A549 (cell line): ENCODE results near the gene CXADR. TPM values are rescaled to one million over a fixed set of nuclear protein-coding genes. Genes with fewer than 3 reads are reported as not detected.

ENCODE experiments used
- ATAC-seq, 2 experiments: fragments of 200-7000 bp in 1 of 2; fragments of >200 bp in 1 of 2; cut with Nextera tagmentation in 1 of 2; cut with Tn5 transposase in 1 of 2; 3 replicates each; pipeline versions ENCODE4 v1.8.0 to v1.9.1; 2018 to 2020; ENCODE audit warnings: mild to moderate bottlenecking in 1 of 2, moderate library complexity in 1 of 2
- CTCF ChIA-PET: fragments of 300-600 bp; sonication (Branson Sonifier 250); formaldehyde crosslinking; extraction: SDS; loops from one replicate; lab custom pipeline; 2021; ENCODE audit warnings: antibody characterized with exemption, inconsistent platforms; lab: Yijun Ruan, JAX
- POLR2A ChIA-PET: fragments of 350-600 bp; formaldehyde crosslinking; extraction: SDS; loops from one replicate; lab custom pipeline; 2021; ENCODE audit warnings: antibody characterized with exemption, inconsistent platforms; lab: Yijun Ruan, JAX
- DNase-seq, 2 experiments: peaks; one replicate each; pipeline versions ENCODE4 v3.0.0 to v3.0.0-alpha.2; 2011 to 2016; ENCODE audit warnings: low read depth in 1 of 2, low spot score in 1 of 2
- FAIRE-seq: peaks from 2 replicates; lab custom pipeline; 2011; peaks lifted over from hg19 to GRCh38; lab: Jason Lieb, UNC
- H3K27ac ChIP-seq, 2 experiments: fragments of >200 bp; sonication (Bioruptor Twin); formaldehyde crosslinking; 3 replicates each; pipeline ENCODE4 v1.5.1; 2016 to 2017
- H3K4me1 ChIP-seq: fragments of >200 bp; sonication (Bioruptor Twin); formaldehyde crosslinking; 3 replicates; pipeline ENCODE4 v1.6.1; 2016
- H3K4me2 ChIP-seq: fragments of >200 bp; sonication (Bioruptor Twin); formaldehyde crosslinking; 3 replicates; pipeline ENCODE4 v1.6.1; 2016
- H3K4me3 ChIP-seq: fragments of >200 bp; sonication (Bioruptor Twin); formaldehyde crosslinking; 3 replicates; pipeline ENCODE4 v1.5.1; 2016
- H3K9me3 ChIP-seq: fragments of >200 bp; sonication (Bioruptor Twin); formaldehyde crosslinking; 3 replicates; pipeline ENCODE4 v1.6.1; 2016
- CHD4 ChIP-seq: fragments of 200-600 bp; sonication (generic); IDR thresholded peaks from 2 replicates; pipeline ENCODE4 v1.6.1; 2016; ENCODE audit warnings: antibody characterized with exemption, mild to moderate bottlenecking, borderline replicate concordance
- EHMT2 ChIP-seq: fragments of 200-600 bp; sonication (generic); IDR thresholded peaks from 2 replicates; pipeline ENCODE4 v1.6.1; 2016; ENCODE audit warnings: antibody characterized with exemption, low read depth, mild to moderate bottlenecking, moderate library complexity
- EP300 ChIP-seq, 2 experiments: fragments of >200 bp; sonication (Bioruptor Twin); formaldehyde crosslinking; IDR thresholded peaks; 2 replicates in 1 of 2; 3 replicates in 1 of 2; pipeline ENCODE4 v1.6.1; 2016 to 2017
- FOXS1 ChIP-seq: fragments of 250-450 bp; sonication (Bioruptor Pico); IDR thresholded peaks from 2 replicates; pipeline ENCODE4 v1.5.0; 2020; ENCODE audit warnings: mild to moderate bottlenecking, moderate library complexity
- HOXB13 ChIP-seq: fragments of 250-450 bp; sonication (Bioruptor Pico); IDR thresholded peaks from 2 replicates; pipeline ENCODE4 v1.5.0; 2020; ENCODE audit warnings: low read depth, mild to moderate bottlenecking, moderate library complexity
- HOXB5 ChIP-seq: fragments of 250-450 bp; sonication (Bioruptor Pico); IDR thresholded peaks from 2 replicates; pipeline ENCODE4 v1.5.0; 2020; ENCODE audit warnings: mild to moderate bottlenecking, moderate library complexity
- JUNB ChIP-seq: fragments of >200 bp; sonication (Bioruptor Twin); formaldehyde crosslinking; IDR thresholded peaks from 2 replicates; pipeline ENCODE4 v1.6.1; 2016
- MAFK ChIP-seq: fragments of 450-650 bp; IDR thresholded peaks from 2 replicates; pipeline ENCODE4 v1.6.1; 2014; ENCODE audit not compliant: partially characterized antibody
- PHF8 ChIP-seq: fragments of 200-600 bp; sonication (generic); IDR thresholded peaks from 2 replicates; pipeline ENCODE4 v1.6.1; 2016; ENCODE audit warnings: low read depth, mild to moderate bottlenecking, antibody characterized with exemption, moderate library complexity, borderline replicate concordance
- RFX5 ChIP-seq: fragments of 450-650 bp; IDR thresholded peaks from 2 replicates; pipeline ENCODE4 v1.7.1; 2014; ENCODE audit warnings: antibody characterized with exemption, mild to moderate bottlenecking, moderate library complexity
- SMC3 ChIP-seq: fragments of >200 bp; sonication (Bioruptor Twin); formaldehyde crosslinking; IDR thresholded peaks from 3 replicates; pipeline ENCODE4 v1.6.1; 2018; ENCODE audit warnings: inconsistent platforms
- TP53 ChIP-seq: fragments of 250-450 bp; sonication (Bioruptor Pico); IDR thresholded peaks from 2 replicates; pipeline ENCODE4 v1.5.0; 2021; ENCODE audit warnings: mild to moderate bottlenecking, moderate library complexity
- ZC3H11A ChIP-seq: fragments of 450-650 bp; IDR thresholded peaks from 2 replicates; pipeline ENCODE4 v1.6.1; 2014; ENCODE audit warnings: antibody characterized with exemption, mild to moderate bottlenecking
- ZFP36 ChIP-seq: fragments of 450-650 bp; IDR thresholded peaks from 2 replicates; pipeline ENCODE4 v1.6.1; 2014; ENCODE audit warnings: borderline replicate concordance; ENCODE audit not compliant: partially characterized antibody
- WGBS: methylation state at CpG from one replicate; pipeline ENCODE4 v1.1.6; 2017; ENCODE audit errors: missing lambda C conversion rate; 5-methylcytosine and 5-hydroxymethylcytosine counted together
- polyA plus RNA-seq, 4 experiments: library from polyadenylated mRNA; depleted of rRNA in 3 of 4; stranded (reverse); fragments of >200 nt; fragmentation: RNase III in 1 of 4; extraction: RNeasy Plus Mini Kit Qiagen cat#74134 plus additional on column Dnase treatment in 1 of 4; gene quantifications; 2 replicates in 3 of 4; 3 replicates in 1 of 4; pipeline ENCODE4 v1.2.3, GENCODE V29; 2011 to 2017
- small RNA-seq, 6 experiments: library from RNA; depleted of rRNA; stranded (forward); fragments of <200 nt; gene quantifications; one replicate each; pipeline ENCODE3, GENCODE V24; 2012
- TF ChIP-seq, protein P1 (sequence below): fragments of >200 bp; sonication (Bioruptor Twin); formaldehyde crosslinking; IDR thresholded peaks from 3 replicates; pipeline ENCODE4 v1.6.1; 2016
- TF ChIP-seq, protein P2 (sequence below): fragments of 200-600 bp; sonication (generic); IDR thresholded peaks from 2 replicates; pipeline ENCODE4 v1.6.1; 2016; ENCODE audit warnings: antibody characterized with exemption, mild to moderate bottlenecking, moderate library complexity
- TF ChIP-seq, protein P3 (sequence below): IDR thresholded peaks from 2 replicates; pipeline ENCODE4 v1.6.1; 2012

The CXADR gene
- polyA plus RNA-seq, 2 of the 4 experiments (the other 2 are of a cell fraction) = 7.7 to 21.7 TPM

DNA sequence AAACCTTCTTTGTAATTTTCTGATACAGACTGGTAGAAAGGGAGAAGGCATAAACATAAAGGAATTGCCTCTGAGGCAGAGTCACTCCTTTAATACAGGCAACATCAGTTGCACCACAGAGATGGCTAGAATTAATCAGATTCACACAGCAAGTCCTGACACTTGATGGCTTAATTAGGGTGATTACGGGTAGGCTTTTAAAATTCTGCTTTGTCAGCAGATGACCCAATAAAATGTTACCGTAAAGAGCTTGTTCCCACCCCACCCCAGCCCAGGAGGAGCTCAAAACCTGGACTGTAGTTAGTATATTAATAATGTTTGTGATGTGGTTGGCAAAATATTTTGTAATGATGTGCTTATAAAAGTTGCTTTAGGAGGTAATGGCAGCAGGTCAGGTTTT, 109.2 kb downstream of the CXADR start:
- no peaks in the 10 kb centered on the region for H3K4me1 ChIP-seq
- H3K27ac ChIP-seq = no peak overlapping the region
- H3K4me3 ChIP-seq = no peak overlapping the region
- no peaks in the 10 kb centered on the region for H3K9me3 ChIP-seq
- CTCF ChIA-PET = interaction anchor here (0.7 kb wide), 1 partner anchor 23 kb away, joined by 3 read pairs; no protein-coding TSS in a partner anchor
- TF ChIP-seq SMC3 (no peak), MAFK (peak; percentile 59)
- ATAC-seq (no peak), DNase-seq (no peak), FAIRE-seq (no peak)
- 5% methylated on average over 2 of the region's 2 CpGs for WGBS
- POLR2A ChIA-PET = interaction anchor here (0.6 kb wide), 1 partner anchor 77 kb away, joined by 5 read pairs; no protein-coding TSS in a partner anchor
- no peak overlapping the region for H3K4me2 ChIP-seq

DNA sequence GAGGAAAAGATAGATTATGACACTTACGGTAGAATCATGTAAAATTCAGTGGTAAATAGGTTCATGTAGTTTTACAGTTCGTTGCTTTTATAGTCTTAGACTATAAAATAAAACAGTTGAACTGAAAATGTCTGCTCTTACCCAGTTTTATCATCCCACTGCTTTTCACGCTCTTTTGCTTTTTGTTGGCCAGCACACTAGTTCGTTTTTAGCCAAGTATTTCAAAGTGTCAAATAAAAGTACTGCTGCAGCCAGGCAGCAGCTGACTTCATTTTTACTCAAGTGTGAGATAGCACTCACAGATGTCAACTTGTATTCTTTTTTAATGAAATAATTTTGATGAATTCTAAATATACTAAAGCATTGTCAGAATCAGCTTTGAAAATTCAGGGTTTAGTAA, 118.4 kb downstream of the CXADR start:
- Histone ChIP-seq H3K4me1 (no peaks in the 10 kb centered on the region), H3K4me3 (no peak overlapping the region), H3K4me2 (no peak overlapping the region), H3K27ac (no peak overlapping the region), H3K9me3 (no peaks in the 10 kb centered on the region)
- POLR2A ChIA-PET = no interaction called here
- CTCF ChIA-PET = no interaction called here
- 42% methylated on average over 4 of the region's 4 CpGs for WGBS
- no peak for FAIRE-seq
- no peak for DNase-seq
- TF ChIP-seq FOXS1 = no peak
- TF ChIP-seq TP53 = no peak
- TF ChIP-seq EP300 (IDR thresholded peaks at IDR 0.05) = no peak
- no peak for TF ChIP-seq HOXB13 (CRISPR knock-in tag)
- TF ChIP-seq, protein P1, sequence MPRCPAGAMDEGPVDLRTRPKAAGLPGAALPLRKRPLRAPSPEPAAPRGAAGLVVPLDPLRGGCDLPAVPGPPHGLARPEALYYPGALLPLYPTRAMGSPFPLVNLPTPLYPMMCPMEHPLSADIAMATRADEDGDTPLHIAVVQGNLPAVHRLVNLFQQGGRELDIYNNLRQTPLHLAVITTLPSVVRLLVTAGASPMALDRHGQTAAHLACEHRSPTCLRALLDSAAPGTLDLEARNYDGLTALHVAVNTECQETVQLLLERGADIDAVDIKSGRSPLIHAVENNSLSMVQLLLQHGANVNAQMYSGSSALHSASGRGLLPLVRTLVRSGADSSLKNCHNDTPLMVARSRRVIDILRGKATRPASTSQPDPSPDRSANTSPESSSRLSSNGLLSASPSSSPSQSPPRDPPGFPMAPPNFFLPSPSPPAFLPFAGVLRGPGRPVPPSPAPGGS = no peak
- no peak for TF ChIP-seq EHMT2
- TF ChIP-seq MAFK = no peak
- TF ChIP-seq, protein P2, sequence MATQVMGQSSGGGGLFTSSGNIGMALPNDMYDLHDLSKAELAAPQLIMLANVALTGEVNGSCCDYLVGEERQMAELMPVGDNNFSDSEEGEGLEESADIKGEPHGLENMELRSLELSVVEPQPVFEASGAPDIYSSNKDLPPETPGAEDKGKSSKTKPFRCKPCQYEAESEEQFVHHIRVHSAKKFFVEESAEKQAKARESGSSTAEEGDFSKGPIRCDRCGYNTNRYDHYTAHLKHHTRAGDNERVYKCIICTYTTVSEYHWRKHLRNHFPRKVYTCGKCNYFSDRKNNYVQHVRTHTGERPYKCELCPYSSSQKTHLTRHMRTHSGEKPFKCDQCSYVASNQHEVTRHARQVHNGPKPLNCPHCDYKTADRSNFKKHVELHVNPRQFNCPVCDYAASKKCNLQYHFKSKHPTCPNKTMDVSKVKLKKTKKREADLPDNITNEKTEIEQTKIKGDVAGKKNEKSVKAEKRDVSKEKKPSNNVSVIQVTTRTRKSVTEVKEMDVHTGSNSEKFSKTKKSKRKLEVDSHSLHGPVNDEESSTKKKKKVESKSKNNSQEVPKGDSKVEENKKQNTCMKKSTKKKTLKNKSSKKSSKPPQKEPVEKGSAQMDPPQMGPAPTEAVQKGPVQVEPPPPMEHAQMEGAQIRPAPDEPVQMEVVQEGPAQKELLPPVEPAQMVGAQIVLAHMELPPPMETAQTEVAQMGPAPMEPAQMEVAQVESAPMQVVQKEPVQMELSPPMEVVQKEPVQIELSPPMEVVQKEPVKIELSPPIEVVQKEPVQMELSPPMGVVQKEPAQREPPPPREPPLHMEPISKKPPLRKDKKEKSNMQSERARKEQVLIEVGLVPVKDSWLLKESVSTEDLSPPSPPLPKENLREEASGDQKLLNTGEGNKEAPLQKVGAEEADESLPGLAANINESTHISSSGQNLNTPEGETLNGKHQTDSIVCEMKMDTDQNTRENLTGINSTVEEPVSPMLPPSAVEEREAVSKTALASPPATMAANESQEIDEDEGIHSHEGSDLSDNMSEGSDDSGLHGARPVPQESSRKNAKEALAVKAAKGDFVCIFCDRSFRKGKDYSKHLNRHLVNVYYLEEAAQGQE = no peak
- TF ChIP-seq PHF8 = no peak
- no peak for ATAC-seq

DNA sequence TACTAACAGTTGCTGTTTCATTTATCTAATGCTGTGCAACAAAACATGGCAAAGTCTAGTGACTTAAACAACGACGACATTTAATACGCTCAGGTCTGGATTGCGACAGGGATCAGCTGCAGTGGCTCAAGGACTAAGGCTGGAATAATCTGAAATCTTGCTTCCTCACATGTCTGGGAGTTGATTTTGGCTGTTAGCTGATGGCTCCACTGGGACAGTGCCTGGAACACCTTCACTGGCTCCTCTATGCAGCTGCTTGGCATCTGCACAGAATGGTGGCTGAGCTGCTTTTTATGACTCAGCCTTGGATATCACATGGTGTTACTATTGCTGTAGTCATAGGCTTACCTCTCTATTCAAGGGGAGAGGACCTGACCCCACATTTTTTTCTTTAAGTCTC, 123.9 kb downstream of the CXADR start:
- no peaks in the 10 kb centered on the region for H3K9me3 ChIP-seq
- FAIRE-seq = no peak
- no peak for ATAC-seq
- no peak for TF ChIP-seq RFX5
- H3K4me2 ChIP-seq = no peak overlapping the region
- H3K4me3 ChIP-seq = no peak overlapping the region
- 93% methylated on average over 4 of the region's 4 CpGs for WGBS
- ChIA-PET CTCF (no interaction called here), POLR2A (no interaction called here)
- H3K4me1 ChIP-seq = no peaks in the 10 kb centered on the region
- DNase-seq = no peak
- H3K27ac ChIP-seq = no peak overlapping the region

DNA sequence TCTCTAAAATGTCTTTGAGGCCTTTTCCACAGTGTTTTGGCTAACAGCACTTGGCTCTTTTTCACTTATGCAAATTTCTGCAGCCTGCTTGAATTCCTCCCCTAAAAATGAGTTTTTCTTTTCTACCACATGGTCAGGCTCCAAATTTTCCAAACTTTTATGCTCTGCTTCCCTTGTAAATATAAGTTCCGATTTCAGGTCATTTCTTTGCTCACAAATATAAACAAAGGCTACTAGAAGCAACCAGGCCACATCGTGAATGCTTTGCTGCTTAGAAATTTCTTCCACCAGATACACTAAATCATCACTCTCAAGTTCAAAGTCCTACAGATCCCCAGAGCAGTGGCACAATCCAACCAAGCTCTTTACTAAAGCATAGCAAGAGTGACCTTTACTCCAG, 128.0 kb downstream of the CXADR start:
- CTCF ChIA-PET = interaction anchor here (1.3 kb wide), 1 partner anchor 38 kb away, joined by 3 read pairs; no protein-coding TSS in a partner anchor
- 18% methylated on average over 2 of the region's 2 CpGs for WGBS
- Histone ChIP-seq H3K27ac (no peak overlapping the region), H3K9me3 (no peaks in the 10 kb centered on the region), H3K4me3 (no peak overlapping the region), H3K4me2 (no peak overlapping the region), H3K4me1 (no peaks in the 10 kb centered on the region)
- TF ChIP-seq HOXB5 (CRISPR knock-in tag) = no peak
- no peak for TF ChIP-seq JUNB
- no peak for TF ChIP-seq ZC3H11A
- TF ChIP-seq, protein P3, sequence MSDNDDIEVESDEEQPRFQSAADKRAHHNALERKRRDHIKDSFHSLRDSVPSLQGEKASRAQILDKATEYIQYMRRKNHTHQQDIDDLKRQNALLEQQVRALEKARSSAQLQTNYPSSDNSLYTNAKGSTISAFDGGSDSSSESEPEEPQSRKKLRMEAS = no peak
- no peak for TF ChIP-seq ZFP36
- no peak for TF ChIP-seq CHD4
- ATAC-seq (no peak), FAIRE-seq (no peak), DNase-seq (no peak)
- POLR2A ChIA-PET = no interaction called here

Small RNA genes within 50 kb of the gene (small RNA-seq; reads per million reads assigned to genes)
- gene RF00019 (0 reads per million in 6 experiments), gene RN7SL163P (0 reads per million in 6 experiments), gene RPL39P40 (0 reads per million in 6 experiments)

Other genes starting within 250 kb of the CXADR start
- 40.0 and 46.1 TPM in 2 replicates for gene BTG3, start 99.9 kb downstream of the CXADR start, polyA plus RNA-seq (2011; rRNA removed)
- gene BTG3, start 99.9 kb downstream of the CXADR start, polyA plus RNA-seq (2017; fragmentation: RNase III; extraction: RNeasy Plus Mini Kit Qiagen cat#74134 plus additional on column Dnase treatment) = 18.7 to 21.0 TPM (median 19.6 TPM) in 3 replicates